ENCODE measurements around the gene ACTN2.

The ACTN2 gene

GRCh38 chr1:236691348-236691747 lies 5.0 kb downstream of the ACTN2 start:
- Histone ChIP-seq H3K4me1 (ENCODE audit: control insufficient read depth, insufficient read depth, low read length) (peaks cover 15% of the 10 kb centered on the region), H3K4me3 (ENCODE audit: low read length in 2 of 2) (no peak overlapping the region), H3K27ac (ENCODE audit: low read length) (no peak overlapping the region), H3K9me3 (ENCODE audit: control insufficient read depth in 2 of 2, low read length in 2 of 2) (no peaks in the 10 kb centered on the region), H3K36me3 (ENCODE audit: control insufficient read depth in 2 of 2, insufficient read depth in 2 of 2, low read length in 2 of 2) (no peaks in the 10 kb centered on the region), H3K9ac (ENCODE audit: low read length in 2 of 2) (no peak overlapping the region), H3K27me3 (ENCODE audit: control insufficient read depth in 1 of 2, insufficient read depth in 2 of 2, low read length in 2 of 2) (peaks cover 2 to 30% of the 10 kb centered on the region in 2 donors)

DNA sequence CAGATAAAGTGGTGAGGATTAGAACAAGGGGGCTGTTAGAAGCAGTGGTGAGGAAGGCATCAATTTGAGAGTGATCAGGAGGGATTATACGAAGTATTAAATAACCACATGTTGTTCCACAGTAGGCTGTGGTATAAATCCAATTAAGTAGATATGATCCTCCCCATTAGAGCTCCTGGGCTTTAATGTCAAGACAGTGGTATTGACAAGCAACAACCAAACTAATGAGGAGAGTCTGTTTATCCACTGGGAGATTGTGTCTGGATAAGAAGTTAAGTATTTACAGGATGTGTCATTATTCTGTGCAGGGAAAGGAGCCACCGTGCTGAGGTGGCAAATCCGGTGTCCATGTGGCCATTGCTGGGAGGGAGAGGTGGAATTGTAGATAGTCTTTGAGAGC lies 5.8 kb downstream of the ACTN2 start:
- Histone ChIP-seq H3K9ac (ENCODE audit: low read length in 2 of 2) (no peak overlapping the region), H3K4me3 (ENCODE audit: low read length in 2 of 2) (no peak overlapping the region), H3K9me3 (ENCODE audit: control insufficient read depth in 2 of 2, low read length in 2 of 2) (no peaks in the 10 kb centered on the region), H3K27ac (ENCODE audit: low read length) (no peak overlapping the region), H3K36me3 (ENCODE audit: control insufficient read depth in 2 of 2, insufficient read depth in 2 of 2, low read length in 2 of 2) (no peaks in the 10 kb centered on the region), H3K27me3 (ENCODE audit: control insufficient read depth in 1 of 2, insufficient read depth in 2 of 2, low read length in 2 of 2) (peaks cover 2 to 26% of the 10 kb centered on the region in 2 donors), H3K4me1 (ENCODE audit: control insufficient read depth, insufficient read depth, low read length) (peaks cover 8% of the 10 kb centered on the region)

GRCh38 chr1:236692742-236693141 lies 6.4 kb downstream of the ACTN2 start:
- no peaks in the 10 kb centered on the region for H3K36me3 ChIP-seq (ENCODE audit: control insufficient read depth in 2 of 2, insufficient read depth in 2 of 2, low read length in 2 of 2)
- peaks cover 2 to 22% of the 10 kb centered on the region in 2 donors for H3K27me3 ChIP-seq (ENCODE audit: control insufficient read depth in 1 of 2, insufficient read depth in 2 of 2, low read length in 2 of 2)
- H3K9ac ChIP-seq (ENCODE audit: low read length in 2 of 2): no peak overlapping the region
- no peaks in the 10 kb centered on the region for H3K9me3 ChIP-seq (ENCODE audit: control insufficient read depth in 2 of 2, low read length in 2 of 2)
- H3K27ac ChIP-seq (ENCODE audit: low read length): no peak overlapping the region
- peaks cover 3% of the 10 kb centered on the region for H3K4me1 ChIP-seq (ENCODE audit: control insufficient read depth, insufficient read depth, low read length)
- no peak overlapping the region for H3K4me3 ChIP-seq (ENCODE audit: low read length in 2 of 2)

DNA sequence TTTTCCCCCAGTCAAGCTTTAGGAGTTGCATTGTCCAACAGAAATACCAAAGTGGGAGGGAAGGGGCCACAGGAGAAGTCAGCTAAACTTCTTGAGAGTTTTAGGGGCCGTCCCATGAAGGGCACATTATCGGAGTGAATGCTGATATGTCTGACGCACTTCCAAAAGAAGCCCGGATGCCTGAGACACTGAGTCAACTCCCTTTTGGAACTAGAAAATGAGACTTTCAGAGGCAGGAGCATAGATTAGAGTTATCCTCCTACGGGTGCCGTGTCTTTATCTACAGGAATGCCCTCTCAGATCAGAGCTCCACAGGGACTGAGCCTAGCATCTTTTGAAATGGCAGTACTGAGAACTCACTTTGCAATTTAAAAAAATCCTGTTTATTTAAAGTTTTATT lies 13.1 kb downstream of the ACTN2 start:
- H3K4me3 ChIP-seq (ENCODE audit: low read length in 2 of 2): no peak overlapping the region
- H3K27ac ChIP-seq (ENCODE audit: low read length): no peak overlapping the region
- H3K9ac ChIP-seq (ENCODE audit: low read length in 2 of 2): no peak overlapping the region
- H3K4me1 ChIP-seq (ENCODE audit: control insufficient read depth, insufficient read depth, low read length): peaks cover 7% of the 10 kb centered on the region
- no peaks in the 10 kb centered on the region for H3K9me3 ChIP-seq (ENCODE audit: control insufficient read depth in 2 of 2, low read length in 2 of 2)
- no peaks in the 10 kb centered on the region for H3K36me3 ChIP-seq (ENCODE audit: control insufficient read depth in 2 of 2, insufficient read depth in 2 of 2, low read length in 2 of 2)
- peaks cover 2 to 38% of the 10 kb centered on the region in 2 donors for H3K27me3 ChIP-seq (ENCODE audit: control insufficient read depth in 1 of 2, insufficient read depth in 2 of 2, low read length in 2 of 2)

GRCh38 chr1:236700903-236701302 lies 14.6 kb downstream of the ACTN2 start:
- peaks cover 2 to 38% of the 10 kb centered on the region in 2 donors for H3K27me3 ChIP-seq (ENCODE audit: control insufficient read depth in 1 of 2, insufficient read depth in 2 of 2, low read length in 2 of 2)
- no peaks in the 10 kb centered on the region for H3K36me3 ChIP-seq (ENCODE audit: control insufficient read depth in 2 of 2, insufficient read depth in 2 of 2, low read length in 2 of 2)
- peaks cover 11% of the 10 kb centered on the region for H3K4me1 ChIP-seq (ENCODE audit: control insufficient read depth, insufficient read depth, low read length)
- no peak overlapping the region for H3K4me3 ChIP-seq (ENCODE audit: low read length in 2 of 2)
- no peak overlapping the region for H3K9ac ChIP-seq (ENCODE audit: low read length in 2 of 2)
- peak overlapping the region; percentile 2 for H3K27ac ChIP-seq (ENCODE audit: low read length)
- H3K9me3 ChIP-seq (ENCODE audit: control insufficient read depth in 2 of 2, low read length in 2 of 2): no peaks in the 10 kb centered on the region

DNA sequence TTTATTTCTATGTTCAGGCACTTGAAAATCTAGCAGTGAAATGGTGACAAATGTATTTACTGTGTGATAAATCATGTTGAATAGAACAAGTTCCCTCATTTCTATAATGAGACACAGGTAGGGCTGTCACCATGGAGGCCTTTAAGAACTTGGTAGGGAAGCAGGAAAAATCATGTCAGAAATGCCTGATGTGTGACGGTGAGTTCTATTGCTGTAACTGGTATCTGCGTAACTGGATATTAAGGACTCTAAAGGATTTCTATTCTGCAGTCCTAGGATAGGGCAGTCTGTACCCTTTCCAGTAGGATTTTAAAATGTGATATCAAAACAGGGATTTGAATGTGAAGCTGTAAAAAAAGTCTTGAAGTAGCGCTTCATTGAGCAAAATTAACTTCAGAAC lies 15.5 kb downstream of the ACTN2 start:
- Histone ChIP-seq H3K9me3 (ENCODE audit: control insufficient read depth in 2 of 2, low read length in 2 of 2) (no peaks in the 10 kb centered on the region), H3K27me3 (ENCODE audit: control insufficient read depth in 1 of 2, insufficient read depth in 2 of 2, low read length in 2 of 2) (peaks cover 2 to 38% of the 10 kb centered on the region in 2 donors), H3K4me1 (ENCODE audit: control insufficient read depth, insufficient read depth, low read length) (peaks cover 11% of the 10 kb centered on the region), H3K9ac (ENCODE audit: low read length in 2 of 2) (no peak overlapping the region), H3K4me3 (ENCODE audit: low read length in 2 of 2) (no peak overlapping the region), H3K36me3 (ENCODE audit: control insufficient read depth in 2 of 2, insufficient read depth in 2 of 2, low read length in 2 of 2) (no peaks in the 10 kb centered on the region), H3K27ac (ENCODE audit: low read length) (no peak overlapping the region)

DNA sequence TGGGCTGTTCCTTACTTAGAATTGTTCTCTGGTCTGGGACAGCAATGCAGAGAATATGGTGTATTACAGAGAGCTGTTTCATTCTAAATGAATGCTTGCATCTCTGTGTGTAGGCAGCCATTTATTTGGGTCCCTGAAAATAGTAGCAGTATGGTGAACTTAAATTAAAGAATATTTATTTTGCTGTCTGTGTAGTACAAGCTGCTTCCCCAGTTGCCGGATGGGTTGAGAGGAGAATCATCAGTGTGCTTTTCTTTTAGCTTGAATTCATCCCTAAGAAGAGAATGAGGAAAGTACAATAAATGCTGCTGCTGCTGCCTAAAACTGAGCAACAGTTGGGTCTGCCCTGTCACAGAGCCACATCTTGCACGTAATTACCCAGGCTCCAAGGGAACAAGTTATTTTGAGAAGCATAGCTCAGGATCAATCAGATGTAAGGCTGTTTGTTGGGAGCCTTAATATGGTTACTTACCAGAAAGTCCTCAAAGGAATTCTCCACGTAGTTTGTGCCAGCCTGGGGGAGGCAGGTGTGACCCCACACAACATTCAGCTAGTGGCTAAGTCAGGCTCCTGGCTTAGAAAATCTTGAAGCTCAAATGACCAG lies 16.6 kb downstream of the ACTN2 start:
- no peaks in the 10 kb centered on the region for H3K36me3 ChIP-seq (ENCODE audit: control insufficient read depth in 2 of 2, insufficient read depth in 2 of 2, low read length in 2 of 2)
- H3K9ac ChIP-seq (ENCODE audit: low read length in 2 of 2): no peak overlapping the region
- H3K4me3 ChIP-seq (ENCODE audit: low read length in 2 of 2): no peak overlapping the region
- H3K27me3 ChIP-seq (ENCODE audit: control insufficient read depth in 1 of 2, insufficient read depth in 2 of 2, low read length in 2 of 2): peaks cover 2 to 33% of the 10 kb centered on the region in 2 donors
- H3K4me1 ChIP-seq (ENCODE audit: control insufficient read depth, insufficient read depth, low read length): peaks cover 11% of the 10 kb centered on the region
- H3K27ac ChIP-seq (ENCODE audit: low read length): peak overlapping the region; percentile 26
- no peaks in the 10 kb centered on the region for H3K9me3 ChIP-seq (ENCODE audit: control insufficient read depth in 2 of 2, low read length in 2 of 2)

GRCh38 chr1:236705771-236706170 lies 19.5 kb downstream of the ACTN2 start:
- Histone ChIP-seq H3K4me1 (ENCODE audit: control insufficient read depth, insufficient read depth, low read length) (peaks cover 6% of the 10 kb centered on the region), H3K9me3 (ENCODE audit: control insufficient read depth in 2 of 2, low read length in 2 of 2) (no peaks in the 10 kb centered on the region), H3K9ac (ENCODE audit: low read length in 2 of 2) (no peak overlapping the region), H3K4me3 (ENCODE audit: low read length in 2 of 2) (no peak overlapping the region), H3K36me3 (ENCODE audit: control insufficient read depth in 2 of 2, insufficient read depth in 2 of 2, low read length in 2 of 2) (no peaks in the 10 kb centered on the region), H3K27me3 (ENCODE audit: control insufficient read depth in 1 of 2, insufficient read depth in 2 of 2, low read length in 2 of 2) (peaks cover 2 to 27% of the 10 kb centered on the region in 2 donors), H3K27ac (ENCODE audit: low read length) (peak overlapping the region; percentile 19)

- Histone ChIP-seq H3K9me3 (ENCODE audit: control insufficient read depth in 2 of 2, low read length in 2 of 2) (no peaks in the 10 kb centered on the region), H3K9ac (ENCODE audit: low read length in 2 of 2) (no peak overlapping the region), H3K27ac (ENCODE audit: low read length) (no peak overlapping the region), H3K4me1 (ENCODE audit: control insufficient read depth, insufficient read depth, low read length) (peaks cover 6% of the 10 kb centered on the region), H3K4me3 (ENCODE audit: low read length in 2 of 2) (no peak overlapping the region), H3K27me3 (ENCODE audit: control insufficient read depth in 1 of 2, insufficient read depth in 2 of 2, low read length in 2 of 2) (peaks cover 2 to 28% of the 10 kb centered on the region in 2 donors), H3K36me3 (ENCODE audit: control insufficient read depth in 2 of 2, insufficient read depth in 2 of 2, low read length in 2 of 2) (no peaks in the 10 kb centered on the region)
These were observed 19.9 kb downstream of the ACTN2 start for GRCh38 chr1:236706183-236706582.

GRCh38 chr1:236710328-236710892 lies 24.1 kb downstream of the ACTN2 start:
- H3K27ac ChIP-seq (ENCODE audit: low read length): no peak overlapping the region
- peaks cover 2% of the 10 kb centered on the region for H3K4me1 ChIP-seq (ENCODE audit: control insufficient read depth, insufficient read depth, low read length)
- H3K9me3 ChIP-seq (ENCODE audit: control insufficient read depth in 2 of 2, low read length in 2 of 2): no peaks in the 10 kb centered on the region
- H3K36me3 ChIP-seq (ENCODE audit: control insufficient read depth in 2 of 2, insufficient read depth in 2 of 2, low read length in 2 of 2): no peaks in the 10 kb centered on the region
- H3K27me3 ChIP-seq (ENCODE audit: control insufficient read depth in 1 of 2, insufficient read depth in 2 of 2, low read length in 2 of 2): peaks cover 0 to 13% of the 10 kb centered on the region in 2 donors
- no peak overlapping the region for H3K4me3 ChIP-seq (ENCODE audit: low read length in 2 of 2)
- no peak overlapping the region for H3K9ac ChIP-seq (ENCODE audit: low read length in 2 of 2)

- Histone ChIP-seq H3K4me1 (ENCODE audit: control insufficient read depth, insufficient read depth, low read length) (peaks cover 7% of the 10 kb centered on the region), H3K27me3 (ENCODE audit: control insufficient read depth in 1 of 2, insufficient read depth in 2 of 2, low read length in 2 of 2) (peaks cover 0 to 10% of the 10 kb centered on the region in 2 donors), H3K27ac (ENCODE audit: low read length) (no peak overlapping the region), H3K9ac (ENCODE audit: low read length in 2 of 2) (no peak overlapping the region), H3K36me3 (ENCODE audit: control insufficient read depth in 2 of 2, insufficient read depth in 2 of 2, low read length in 2 of 2) (no peaks in the 10 kb centered on the region), H3K4me3 (ENCODE audit: low read length in 2 of 2) (no peak overlapping the region), H3K9me3 (ENCODE audit: control insufficient read depth in 2 of 2, low read length in 2 of 2) (no peaks in the 10 kb centered on the region)
These were observed 29.9 kb downstream of the ACTN2 start for GRCh38 chr1:236716160-236716559.

Measured in stomach smooth muscle (tissue), 2 donors.